CD4-positive, alpha-beta T cell treated with Interleukin-15 for 4 hours (primary cell): ENCODE measurements around the gene TANK.
"Not testable (repeated sequence)": the region's sequence is repeated elsewhere in the genome, so short reads cannot be mapped to it uniquely, and the experiment has no call there.

ENCODE experiments used
- DNase-seq: peaks from one replicate; pipeline ENCODE4 v3.0.0-alpha.2; 2020; ENCODE audit warnings: low spot score

The TANK gene

DNA sequence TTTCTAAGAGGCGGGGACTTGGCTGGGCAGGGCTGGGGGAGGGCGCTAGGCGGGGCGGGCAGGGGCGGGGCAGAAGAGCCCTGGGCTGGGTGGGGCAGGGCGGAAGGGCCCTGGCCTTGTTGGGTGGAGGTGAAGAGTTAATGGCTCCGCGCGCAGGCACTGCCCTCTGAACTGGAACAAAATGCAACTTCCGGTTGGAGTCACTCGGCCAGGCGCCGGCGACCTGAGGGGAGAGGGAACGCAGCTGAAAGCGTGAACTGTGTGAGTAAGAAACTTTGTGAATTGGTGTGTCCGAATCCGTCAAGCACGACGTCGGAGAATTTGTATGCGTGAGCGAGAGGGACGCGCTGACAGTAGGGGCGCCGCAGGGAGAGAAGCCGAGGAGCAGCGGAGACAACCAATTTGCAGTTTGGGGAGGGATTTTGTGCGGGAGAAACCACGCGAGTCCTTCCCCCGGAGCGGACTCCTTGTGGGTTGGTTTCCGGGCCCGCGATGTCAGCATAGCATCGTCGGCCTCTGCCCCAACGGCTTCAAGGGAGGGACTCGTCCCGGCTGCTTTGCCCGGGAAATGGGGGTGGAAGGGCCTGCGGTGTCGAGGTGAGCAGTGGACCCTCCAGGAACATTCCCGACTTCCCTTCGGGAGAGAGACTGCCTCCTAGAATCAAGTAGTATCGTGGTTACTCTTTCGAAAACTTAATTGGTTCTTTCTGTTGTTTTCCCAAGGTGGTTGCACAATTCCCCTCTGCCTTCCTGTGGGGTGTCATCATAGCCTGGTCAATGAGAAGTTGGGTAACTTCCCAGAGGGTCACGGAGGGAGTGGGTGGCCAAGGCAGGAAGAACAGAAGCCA is at the start of gene TANK:
Gene TANK (plus strand): TSS at position 203 of the 848 bp plus-strand sequence. CDS start 19,235 bp downstream, outside the sequence.
- DNase-seq = peak; percentile 92

- DNase-seq = no peak
Measured at GRCh38 chr2:161111531-161111930, 48.7 kb upstream of the TANK start.

DNA sequence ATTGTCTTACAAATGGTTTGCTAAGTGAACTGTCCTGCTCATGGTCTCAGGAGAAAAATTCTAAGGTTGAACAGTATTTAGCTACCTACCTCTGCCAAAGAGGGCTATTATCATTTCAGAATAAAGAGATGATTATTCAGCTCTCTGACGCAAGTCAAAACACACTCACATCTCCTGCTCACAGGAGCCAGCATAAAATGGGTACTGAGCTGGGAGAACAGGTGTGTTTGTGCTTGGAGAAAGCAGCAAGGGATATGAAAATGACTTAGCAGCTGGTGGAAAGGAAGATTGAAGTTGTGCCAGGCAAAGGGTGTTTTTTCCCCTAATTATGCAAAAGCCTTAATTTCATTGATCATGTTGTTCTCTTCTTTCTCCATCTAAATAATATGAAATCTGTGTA is 47.3 kb upstream of the TANK start:
- no peak for DNase-seq

DNA sequence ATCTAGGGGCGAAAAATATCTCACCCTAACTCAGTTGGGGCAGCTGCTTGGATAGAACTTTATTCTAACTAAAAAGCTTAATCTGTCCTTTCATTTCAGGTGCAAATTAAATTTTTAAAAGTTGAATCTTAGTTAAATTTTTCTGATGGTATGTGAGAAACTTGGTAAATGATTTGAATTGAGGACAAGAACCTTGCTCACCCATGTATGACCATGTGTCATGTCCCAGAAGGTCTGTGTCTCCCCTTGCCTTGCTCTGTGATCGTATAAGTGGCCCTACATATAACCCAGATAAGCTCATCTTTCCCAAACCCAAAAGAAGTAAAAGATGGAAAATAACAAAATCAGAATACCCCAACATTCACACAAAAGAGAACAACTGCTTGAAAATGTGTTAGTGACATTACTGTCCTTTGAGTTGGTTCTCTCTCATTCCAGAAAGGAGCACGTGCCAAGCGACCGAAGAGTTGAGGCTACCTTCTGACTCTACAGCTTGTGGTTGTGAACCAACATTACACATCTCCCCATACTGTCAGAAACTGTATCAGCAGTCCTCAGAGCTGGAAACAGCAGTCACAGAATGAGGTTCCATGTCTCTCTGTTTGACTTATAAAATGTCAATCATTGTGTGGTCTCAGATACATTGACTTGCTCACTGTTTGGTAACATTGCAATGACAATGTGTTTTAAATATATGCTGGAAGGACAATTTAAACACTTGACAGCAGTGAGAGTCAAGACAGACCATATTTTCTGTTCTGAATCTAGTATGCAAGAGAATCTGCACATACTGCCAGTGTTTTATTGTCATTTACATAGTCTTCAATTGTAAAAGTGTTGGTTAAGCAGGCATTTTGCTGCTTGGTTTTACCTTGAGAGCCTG is 46.3 kb upstream of the TANK start:
- no peak for DNase-seq

- no peak for DNase-seq
Measured at GRCh38 chr2:161115205-161115604, 45.0 kb upstream of the TANK start.

DNA sequence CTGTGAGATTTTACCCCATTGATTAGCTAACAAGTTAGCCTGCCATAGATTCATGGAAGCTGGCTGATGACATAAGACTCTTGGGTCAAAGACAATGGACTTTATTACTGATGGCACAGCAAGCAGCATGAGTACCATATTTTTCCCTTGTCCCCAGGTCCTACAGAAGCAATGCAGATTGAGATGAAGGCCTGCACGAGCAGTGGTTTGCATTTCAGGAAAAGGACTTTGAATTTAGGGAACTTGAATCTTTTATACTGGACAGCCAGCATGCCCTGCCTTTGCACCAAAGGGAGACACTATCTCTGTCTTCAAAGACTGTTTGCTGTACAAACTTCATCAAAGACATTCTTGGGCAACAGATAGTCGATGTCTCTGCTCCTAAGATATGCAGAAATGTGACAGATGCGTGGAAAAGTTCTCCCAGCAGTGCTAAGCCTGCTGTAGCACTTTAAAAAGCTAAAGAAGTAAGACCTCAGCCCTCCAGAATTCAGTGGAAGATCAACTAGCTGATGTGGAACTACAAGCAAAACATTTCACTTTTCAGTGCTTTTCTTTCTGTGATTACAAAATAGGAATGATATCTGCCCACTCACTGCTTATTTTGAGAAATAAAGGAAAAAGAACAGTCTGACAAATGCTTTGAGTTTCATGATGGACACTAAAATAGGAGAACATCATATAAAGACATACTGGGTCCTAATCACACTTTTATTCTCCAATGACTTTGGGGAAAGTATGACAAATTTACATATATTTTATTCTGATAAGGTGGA is 44.4 kb upstream of the TANK start:
- DNase-seq = no peak

GRCh38 chr2:161116509-161116908 is 43.7 kb upstream of the TANK start:
- no peak for DNase-seq

DNA sequence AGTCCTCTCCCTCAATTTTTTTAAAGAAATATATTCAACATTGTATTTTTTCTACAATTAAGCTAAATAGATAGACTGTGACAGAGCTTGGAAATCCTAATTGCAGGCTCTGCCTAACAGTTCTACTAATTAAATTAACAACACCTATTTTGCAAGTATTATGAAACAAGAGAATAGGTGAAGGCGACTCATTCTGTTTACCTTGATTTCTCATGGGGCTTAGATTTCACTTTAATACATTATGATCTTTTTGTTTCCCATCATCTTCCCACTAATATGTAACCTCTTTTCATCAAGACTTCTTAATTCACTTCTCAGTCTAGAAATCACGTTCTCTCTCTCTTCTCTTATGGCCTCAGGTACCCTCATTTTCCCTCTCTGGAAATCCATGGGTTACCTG is 42.7 kb upstream of the TANK start:
- no peak for DNase-seq

DNA sequence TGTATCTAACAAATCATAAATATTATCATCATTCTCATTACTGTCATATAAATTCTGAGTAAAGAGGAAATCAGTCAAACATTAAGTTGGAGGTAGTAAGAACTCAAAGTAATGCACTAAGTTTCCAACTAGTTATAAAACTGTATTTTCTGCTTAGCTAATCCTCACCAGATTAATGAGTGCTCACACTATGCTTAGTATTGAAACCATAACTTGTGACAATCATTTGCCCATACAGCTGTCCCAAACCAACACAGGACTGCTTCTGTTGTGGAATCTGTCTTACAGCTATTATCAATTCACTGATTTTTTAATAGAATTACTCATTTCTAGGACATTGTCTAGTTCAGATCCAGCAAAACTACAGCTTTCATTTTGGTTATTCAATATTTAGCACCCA is 41.5 kb upstream of the TANK start:
- DNase-seq = no peak

GRCh38 chr2:161119483-161119882 is 40.7 kb upstream of the TANK start:
- no peak for DNase-seq

- no peak for DNase-seq
Measured at GRCh38 chr2:161120775-161121174, 39.5 kb upstream of the TANK start.

- DNase-seq = no peak
Measured at GRCh38 chr2:161121622-161122021, 38.6 kb upstream of the TANK start.

- peak; percentile 49 for DNase-seq
Measured at GRCh38 chr2:161122772-161123530, 37.3 kb upstream of the TANK start.

GRCh38 chr2:161123531-161124030 is 36.6 kb upstream of the TANK start:
- no peak for DNase-seq

DNA sequence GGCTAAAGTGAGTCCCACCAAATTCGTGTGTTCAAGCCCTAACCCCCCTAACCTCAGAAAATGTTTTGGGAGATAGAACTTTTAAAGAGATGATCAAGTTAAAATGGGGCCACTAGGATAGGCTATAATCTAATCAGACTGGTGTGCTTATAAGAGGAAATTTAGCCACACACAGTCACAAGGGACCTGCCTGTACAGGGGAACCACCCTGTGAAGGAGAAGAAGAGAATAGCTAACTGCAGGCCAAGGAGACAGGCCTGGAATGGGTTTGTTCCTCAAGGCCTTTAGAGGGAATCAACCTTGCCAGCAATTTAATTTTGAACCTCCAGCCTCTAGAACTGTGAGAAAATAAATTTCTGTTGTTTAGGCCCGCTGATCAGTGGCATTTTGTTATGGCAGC is 36.0 kb upstream of the TANK start:
- no peak for DNase-seq

- no peak for DNase-seq
Measured at GRCh38 chr2:161128885-161129284, 31.3 kb upstream of the TANK start.

GRCh38 chr2:161130354-161130753 is 29.9 kb upstream of the TANK start:
- no peak for DNase-seq

DNA sequence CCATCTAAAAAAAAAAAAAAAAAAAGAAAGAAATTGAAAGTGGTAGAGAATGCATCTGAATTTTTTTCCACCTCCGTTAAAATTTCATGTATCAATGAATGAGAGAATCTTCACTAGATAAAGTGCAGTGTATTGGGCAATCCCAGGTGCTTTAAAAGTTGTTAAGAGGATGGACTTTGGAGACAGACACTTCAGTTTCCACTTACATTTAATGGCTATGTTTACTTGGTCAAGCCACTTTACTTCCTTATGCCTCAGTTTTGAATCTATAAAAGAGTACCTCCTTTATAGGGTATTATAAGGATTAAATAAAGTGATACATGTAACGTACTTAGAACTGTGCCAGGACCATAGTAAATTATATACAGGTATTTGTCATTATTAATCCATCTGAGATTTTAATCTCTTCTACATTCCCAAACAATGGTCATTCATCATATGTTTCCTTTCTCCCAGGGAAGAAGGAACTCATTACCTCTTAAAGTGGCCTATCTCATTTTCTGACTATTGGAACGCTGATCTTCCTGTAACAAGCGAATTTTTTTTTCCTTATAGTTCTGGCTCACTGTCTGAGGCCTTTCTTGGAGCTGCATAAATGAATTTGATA is 29.1 kb upstream of the TANK start:
- no peak for DNase-seq

DNA sequence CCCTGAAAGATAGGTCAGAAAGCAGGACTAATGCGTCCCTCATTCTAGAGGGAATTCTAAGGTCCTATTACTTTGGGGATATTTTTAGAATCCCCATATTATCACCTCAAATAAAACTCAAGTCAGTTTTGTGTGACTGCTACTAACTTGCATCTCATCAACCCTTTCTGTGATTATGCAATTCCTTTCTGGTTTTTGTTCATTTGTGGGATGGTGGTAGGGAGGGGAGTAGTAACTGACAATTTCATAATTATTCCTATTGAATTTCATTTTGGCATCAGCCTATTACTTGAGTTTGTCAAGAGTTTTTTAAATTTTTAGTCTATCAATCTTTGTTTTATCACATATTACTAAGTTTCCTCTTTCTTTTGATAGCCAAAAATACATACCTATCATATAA is 28.4 kb upstream of the TANK start:
- no peak for DNase-seq

GRCh38 chr2:161132384-161132783 is 27.8 kb upstream of the TANK start:
- not testable (repeated sequence) for DNase-seq

- no peak for DNase-seq
Measured at GRCh38 chr2:161133366-161133765, 26.9 kb upstream of the TANK start.
